ENCODE results near the gene CPT1C. TPM values are rescaled to one million over a fixed set of nuclear protein-coding genes. Genes with fewer than 3 reads are reported as not detected.

CPT1C gene
- total RNA-seq, 1 donor from 2014 or later = 33.6 TPM

DNA sequence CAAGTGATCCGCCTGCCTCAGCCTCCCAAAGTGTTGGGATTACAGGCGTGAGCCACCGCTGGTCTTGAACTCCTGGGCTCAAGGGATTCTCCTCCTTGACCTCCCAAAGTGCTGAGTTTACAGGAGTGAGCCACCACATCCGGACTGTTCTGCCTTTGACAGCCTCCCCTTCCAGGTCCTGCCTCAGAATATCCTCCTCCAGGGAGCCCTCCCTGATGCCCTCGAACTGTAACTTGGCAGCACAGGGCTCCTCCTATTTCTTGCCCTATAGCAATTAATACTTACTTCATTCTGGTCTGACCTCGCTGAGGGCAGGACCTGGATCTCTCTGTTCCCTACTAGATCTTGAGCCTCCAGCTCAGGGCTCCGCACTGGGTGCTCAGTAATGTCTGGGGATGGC lies 5.9 kb downstream of the CPT1C start:
- H3K4me1 ChIP-seq (ENCODE audit: insufficient read depth, low read length) = no peaks in the 10 kb centered on the region
- DNase-seq (ENCODE audit: low read depth) (no peak), FAIRE-seq (no peak)
- no peaks in the 10 kb centered on the region for H3K9me3 ChIP-seq (ENCODE audit: insufficient read depth, low read depth, low read length)
- no peak overlapping the region for H3K27ac ChIP-seq (ENCODE audit: low read depth, low read length)
- H3K4me2 ChIP-seq (ENCODE audit: low read length) = no peak overlapping the region
- no peak for TF ChIP-seq EZH2 (IDR thresholded peaks at IDR 0.05; ENCODE audit: insufficient read depth, low read length)
- TF ChIP-seq, protein P1, sequence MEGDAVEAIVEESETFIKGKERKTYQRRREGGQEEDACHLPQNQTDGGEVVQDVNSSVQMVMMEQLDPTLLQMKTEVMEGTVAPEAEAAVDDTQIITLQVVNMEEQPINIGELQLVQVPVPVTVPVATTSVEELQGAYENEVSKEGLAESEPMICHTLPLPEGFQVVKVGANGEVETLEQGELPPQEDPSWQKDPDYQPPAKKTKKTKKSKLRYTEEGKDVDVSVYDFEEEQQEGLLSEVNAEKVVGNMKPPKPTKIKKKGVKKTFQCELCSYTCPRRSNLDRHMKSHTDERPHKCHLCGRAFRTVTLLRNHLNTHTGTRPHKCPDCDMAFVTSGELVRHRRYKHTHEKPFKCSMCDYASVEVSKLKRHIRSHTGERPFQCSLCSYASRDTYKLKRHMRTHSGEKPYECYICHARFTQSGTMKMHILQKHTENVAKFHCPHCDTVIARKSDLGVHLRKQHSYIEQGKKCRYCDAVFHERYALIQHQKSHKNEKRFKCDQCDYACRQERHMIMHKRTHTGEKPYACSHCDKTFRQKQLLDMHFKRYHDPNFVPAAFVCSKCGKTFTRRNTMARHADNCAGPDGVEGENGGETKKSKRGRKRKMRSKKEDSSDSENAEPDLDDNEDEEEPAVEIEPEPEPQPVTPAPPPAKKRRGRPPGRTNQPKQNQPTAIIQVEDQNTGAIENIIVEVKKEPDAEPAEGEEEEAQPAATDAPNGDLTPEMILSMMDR (IDR thresholded peaks at IDR 0.05; ENCODE audit: insufficient read depth, low read depth, low read length) = no peak
- Mint-ChIP-seq H3K27ac (ENCODE audit: unreplicated experiment) (no peak overlapping the region), H3K9me3 (ENCODE audit: unreplicated experiment) (no peaks in the 10 kb centered on the region), H3K4me1 (ENCODE audit: low read depth, unreplicated experiment) (no peaks in the 10 kb centered on the region), H3K4me3 (ENCODE audit: unreplicated experiment) (no peak overlapping the region), H3K27me3 (ENCODE audit: low read depth, unreplicated experiment) (no peaks in the 10 kb centered on the region), H3K36me3 (ENCODE audit: low read depth, unreplicated experiment) (peaks cover 3% of the 10 kb centered on the region)
- no peaks in the 10 kb centered on the region for H3K79me2 ChIP-seq (ENCODE audit: insufficient read depth, low read length)
- H3K9ac ChIP-seq (ENCODE audit: low read length) = no peak overlapping the region
- H3K4me3 ChIP-seq (ENCODE audit: insufficient read depth, low read depth, low read length) = no peak overlapping the region
- no peaks in the 10 kb centered on the region for H3K36me3 ChIP-seq (ENCODE audit: insufficient read depth, low read length)
- no peaks in the 10 kb centered on the region for H4K20me1 ChIP-seq (ENCODE audit: insufficient read depth, low read length)
- H2AFZ ChIP-seq (ENCODE audit: low read depth, low read length) = no peak overlapping the region
- H3K27me3 ChIP-seq (ENCODE audit: insufficient read depth, low read length) = no peaks in the 10 kb centered on the region

DNA sequence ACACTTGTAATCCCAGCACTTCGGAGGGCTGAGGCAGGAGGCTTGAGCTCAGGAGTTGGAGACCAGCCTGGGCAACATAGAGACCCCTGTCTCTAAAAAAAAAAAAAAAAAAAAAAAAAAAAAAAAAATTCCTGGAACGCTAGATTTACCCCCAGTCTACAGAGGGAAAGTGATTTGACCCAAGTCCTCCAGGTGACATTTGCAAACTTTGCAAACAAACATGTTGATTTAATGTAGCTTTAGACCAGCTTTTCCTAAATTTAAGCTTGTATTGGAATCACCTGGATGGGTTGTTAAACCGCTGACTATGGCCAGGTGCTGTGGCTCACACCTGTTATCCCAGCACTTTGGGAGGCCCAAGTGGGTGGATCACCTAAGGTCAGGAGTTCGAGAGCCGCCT lies 8.4 kb downstream of the CPT1C start:
- Mint-ChIP-seq H3K4me3 (ENCODE audit: unreplicated experiment) (no peak overlapping the region), H3K4me1 (ENCODE audit: low read depth, unreplicated experiment) (no peaks in the 10 kb centered on the region), H3K27ac (ENCODE audit: unreplicated experiment) (no peak overlapping the region), H3K27me3 (ENCODE audit: low read depth, unreplicated experiment) (no peaks in the 10 kb centered on the region), H3K9me3 (ENCODE audit: unreplicated experiment) (no peaks in the 10 kb centered on the region), H3K36me3 (ENCODE audit: low read depth, unreplicated experiment) (peaks cover 3% of the 10 kb centered on the region)
- Histone ChIP-seq H3K4me2 (ENCODE audit: low read length) (no peak overlapping the region), H3K27ac (ENCODE audit: low read depth, low read length) (no peak overlapping the region), H3K9ac (ENCODE audit: low read length) (no peak overlapping the region), H3K9me3 (ENCODE audit: insufficient read depth, low read depth, low read length) (no peaks in the 10 kb centered on the region), H3K4me1 (ENCODE audit: insufficient read depth, low read length) (no peaks in the 10 kb centered on the region), H3K79me2 (ENCODE audit: insufficient read depth, low read length) (no peaks in the 10 kb centered on the region), H4K20me1 (ENCODE audit: insufficient read depth, low read length) (no peaks in the 10 kb centered on the region), H3K4me3 (ENCODE audit: insufficient read depth, low read depth, low read length) (no peak overlapping the region), H2AFZ (ENCODE audit: low read depth, low read length) (no peak overlapping the region), H3K27me3 (ENCODE audit: insufficient read depth, low read length) (no peaks in the 10 kb centered on the region), H3K36me3 (ENCODE audit: insufficient read depth, low read length) (no peaks in the 10 kb centered on the region)
- DNase-seq (ENCODE audit: low read depth) = no peak
- TF ChIP-seq EZH2 (IDR thresholded peaks at IDR 0.05; ENCODE audit: insufficient read depth, low read length) = no peak
- TF ChIP-seq, protein P1 (IDR thresholded peaks at IDR 0.05; ENCODE audit: insufficient read depth, low read depth, low read length) = no peak
- FAIRE-seq = no peak

DNA sequence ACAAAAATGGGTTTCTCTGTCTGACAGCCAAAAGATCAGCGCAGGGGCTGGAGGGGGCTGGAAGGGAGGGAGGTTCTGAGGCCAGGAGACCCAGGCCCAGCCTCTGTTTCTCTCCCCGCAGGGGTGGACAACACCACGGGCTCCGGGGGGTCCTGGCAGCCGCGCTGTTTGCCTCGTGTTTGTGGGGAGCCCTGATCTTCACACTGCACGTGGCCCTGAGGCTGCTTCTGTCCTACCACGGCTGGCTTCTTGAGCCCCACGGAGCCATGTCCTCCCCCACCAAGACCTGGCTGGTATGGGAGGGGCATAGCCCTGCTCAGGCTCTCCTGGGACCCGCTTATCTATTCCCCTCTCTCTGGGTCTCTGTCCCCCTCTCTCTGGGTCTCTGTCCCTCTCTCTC lies 9.6 kb downstream of the CPT1C start:
- no peak overlapping the region for H3K4me2 ChIP-seq (ENCODE audit: low read length)
- H3K9ac ChIP-seq (ENCODE audit: low read length) = no peak overlapping the region
- H3K79me2 ChIP-seq (ENCODE audit: insufficient read depth, low read length) = no peaks in the 10 kb centered on the region
- no peaks in the 10 kb centered on the region for H3K9me3 ChIP-seq (ENCODE audit: insufficient read depth, low read depth, low read length)
- Mint-ChIP-seq H3K27me3 (ENCODE audit: low read depth, unreplicated experiment) (no peaks in the 10 kb centered on the region), H3K27ac (ENCODE audit: unreplicated experiment) (no peak overlapping the region), H3K4me3 (ENCODE audit: unreplicated experiment) (no peak overlapping the region), H3K9me3 (ENCODE audit: unreplicated experiment) (no peaks in the 10 kb centered on the region), H3K36me3 (ENCODE audit: low read depth, unreplicated experiment) (peaks cover 3% of the 10 kb centered on the region), H3K4me1 (ENCODE audit: low read depth, unreplicated experiment) (no peaks in the 10 kb centered on the region)
- TF ChIP-seq, protein P1 (IDR thresholded peaks at IDR 0.05; ENCODE audit: insufficient read depth, low read depth, low read length) = no peak
- no peak for TF ChIP-seq EZH2 (IDR thresholded peaks at IDR 0.05; ENCODE audit: insufficient read depth, low read length)
- H3K27ac ChIP-seq (ENCODE audit: low read depth, low read length) = no peak overlapping the region
- no peak overlapping the region for H3K4me3 ChIP-seq (ENCODE audit: insufficient read depth, low read depth, low read length)
- no peaks in the 10 kb centered on the region for H3K27me3 ChIP-seq (ENCODE audit: insufficient read depth, low read length)
- H3K36me3 ChIP-seq (ENCODE audit: insufficient read depth, low read length) = no peaks in the 10 kb centered on the region
- FAIRE-seq = no peak
- DNase-seq (ENCODE audit: low read depth) = no peak
- no peaks in the 10 kb centered on the region for H3K4me1 ChIP-seq (ENCODE audit: insufficient read depth, low read length)
- H4K20me1 ChIP-seq (ENCODE audit: insufficient read depth, low read length) = no peaks in the 10 kb centered on the region
- H2AFZ ChIP-seq (ENCODE audit: low read depth, low read length) = no peak overlapping the region

Measured in astrocyte (in vitro differentiated cells and primary cell).